Peyer's patch (tissue), 4 donors: ENCODE results near the gene PRSS33. TPM values are rescaled to one million over a fixed set of nuclear protein-coding genes. Genes with fewer than 3 reads are reported as not detected.

ENCODE experiments used
- DNase-seq, 3 donors: peaks; one replicate each; pipeline ENCODE4 v3.0.0-alpha.2; 2017 to 2019
- H3K27ac ChIP-seq, 4 donors: fragments of 200-600 bp; sonication (generic); one replicate each; pipeline ENCODE4 v1.5.1; 2016 to 2019
- H3K27me3 ChIP-seq, 2 donors: fragments of 200-600 bp; sonication (generic); one replicate each; pipeline ENCODE4 v1.5.1; 2019
- H3K36me3 ChIP-seq, 3 donors: fragments of 200-600 bp; sonication (generic); one replicate each; pipeline ENCODE4 v1.5.1; 2016 to 2019
- H3K4me1 ChIP-seq, 4 donors: fragments of 200-600 bp; sonication (generic); one replicate each; pipeline ENCODE4 v1.5.1; 2016 to 2019
- H3K4me3 ChIP-seq, 4 donors: fragments of 200-600 bp; sonication (generic); 1 replicate in 3 of 4; 2 replicates in 1 of 4; pipeline ENCODE4 v1.5.1; 2016 to 2019; ENCODE audit warnings: mild to moderate bottlenecking in 1 of 4
- H3K9me3 ChIP-seq, 4 donors: fragments of 200-600 bp; sonication (generic); one replicate each; pipeline ENCODE4 v1.5.1; 2016 to 2019; ENCODE audit warnings: mild to moderate bottlenecking in 1 of 4
- POLR2A ChIP-seq, 2 donors: fragments of 450-650 bp; IDR thresholded peaks; one replicate each; pipeline ENCODE4 v1.5.1; 2017; ENCODE audit warnings: antibody characterized with exemption in 2 of 2, mild to moderate bottlenecking in 2 of 2, moderate library complexity in 2 of 2
- total RNA-seq, 4 donors: library from RNA; depleted of rRNA; stranded (reverse); fragments of >200 nt; gene quantifications; one replicate each; pipeline ENCODE4 v1.1.0, GENCODE V29; 2016
- TF ChIP-seq, protein P1 (sequence below), 6 experiments: fragments of 450-650 bp in 4 of 6; fragments of 200-600 bp in 2 of 6; sonication (generic) in 1 of 6; IDR thresholded peaks; one replicate each; pipeline ENCODE4 v1.5.1; 2017 to 2019; ENCODE audit warnings: antibody characterized with exemption in 6 of 6, mild to moderate bottlenecking in 3 of 6, moderate library complexity in 1 of 6

The PRSS33 gene
- total RNA-seq, 4 donors from 2014 or later: not detected

DNA sequence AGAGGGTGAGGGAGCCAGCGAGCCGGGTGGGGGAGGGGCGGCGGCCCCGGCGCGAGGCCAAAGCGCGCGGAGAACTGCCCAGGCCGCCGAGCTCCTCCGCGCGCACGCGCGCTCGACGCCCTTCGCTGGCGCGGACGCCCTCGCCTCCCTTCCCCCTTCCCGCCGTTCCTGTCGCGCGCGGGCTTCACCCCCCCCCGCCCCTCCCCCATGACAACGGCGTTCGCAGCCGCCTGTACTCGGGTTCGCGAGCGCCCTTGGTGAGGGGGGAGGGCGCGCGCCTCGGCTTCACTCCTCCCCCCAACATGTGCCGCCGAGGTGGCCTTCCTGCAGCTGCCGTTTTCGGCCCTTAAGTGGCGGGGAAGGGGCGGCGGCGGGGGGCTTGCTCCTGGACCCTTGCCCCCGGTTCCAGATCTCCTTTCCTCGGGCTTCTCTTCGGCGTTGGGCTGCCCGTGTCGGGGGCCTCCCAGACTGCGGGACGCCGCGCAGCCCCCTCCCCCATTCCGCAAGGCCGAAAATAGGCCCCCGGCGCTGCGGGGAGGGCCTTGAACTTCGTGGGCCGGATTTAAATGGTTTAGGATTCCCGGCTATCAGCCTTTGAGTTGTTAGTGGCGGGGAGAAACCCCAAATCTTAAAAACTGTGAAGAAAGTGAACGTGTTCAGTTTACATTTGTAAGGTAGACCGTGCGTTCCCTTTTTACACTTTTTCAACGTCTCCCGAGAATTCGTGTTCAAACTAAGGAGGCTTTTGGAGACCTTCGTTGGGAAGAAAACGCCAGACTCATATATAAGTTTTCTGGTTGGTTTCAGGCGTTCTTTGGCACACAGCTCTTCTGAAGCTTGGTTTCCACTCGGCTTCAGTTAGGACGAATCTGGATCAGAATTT, 34.3 kb downstream of the PRSS33 start:
- DNase-seq: peak in 2 of 3 donors; percentile 89 to 92
- H3K4me1 ChIP-seq: peaks cover 0 to 44% (median 20%) of the 10 kb centered on the region in 4 donors
- no peaks in the 10 kb centered on the region for H3K27me3 ChIP-seq
- peaks cover 0 to 20% (median 0%) of the 10 kb centered on the region in 3 donors for H3K36me3 ChIP-seq
- H3K9me3 ChIP-seq: no peaks in the 10 kb centered on the region
- peak overlapping the region; percentile 99 to 100 (median 100) for H3K27ac ChIP-seq
- TF ChIP-seq POLR2A (IDR thresholded peaks at IDR 0.05): no peak
- TF ChIP-seq, protein P1, sequence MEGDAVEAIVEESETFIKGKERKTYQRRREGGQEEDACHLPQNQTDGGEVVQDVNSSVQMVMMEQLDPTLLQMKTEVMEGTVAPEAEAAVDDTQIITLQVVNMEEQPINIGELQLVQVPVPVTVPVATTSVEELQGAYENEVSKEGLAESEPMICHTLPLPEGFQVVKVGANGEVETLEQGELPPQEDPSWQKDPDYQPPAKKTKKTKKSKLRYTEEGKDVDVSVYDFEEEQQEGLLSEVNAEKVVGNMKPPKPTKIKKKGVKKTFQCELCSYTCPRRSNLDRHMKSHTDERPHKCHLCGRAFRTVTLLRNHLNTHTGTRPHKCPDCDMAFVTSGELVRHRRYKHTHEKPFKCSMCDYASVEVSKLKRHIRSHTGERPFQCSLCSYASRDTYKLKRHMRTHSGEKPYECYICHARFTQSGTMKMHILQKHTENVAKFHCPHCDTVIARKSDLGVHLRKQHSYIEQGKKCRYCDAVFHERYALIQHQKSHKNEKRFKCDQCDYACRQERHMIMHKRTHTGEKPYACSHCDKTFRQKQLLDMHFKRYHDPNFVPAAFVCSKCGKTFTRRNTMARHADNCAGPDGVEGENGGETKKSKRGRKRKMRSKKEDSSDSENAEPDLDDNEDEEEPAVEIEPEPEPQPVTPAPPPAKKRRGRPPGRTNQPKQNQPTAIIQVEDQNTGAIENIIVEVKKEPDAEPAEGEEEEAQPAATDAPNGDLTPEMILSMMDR (IDR thresholded peaks at IDR 0.05): no peak
- peak overlapping the region; percentile 74 to 98 (median 88) for H3K4me3 ChIP-seq

DNA sequence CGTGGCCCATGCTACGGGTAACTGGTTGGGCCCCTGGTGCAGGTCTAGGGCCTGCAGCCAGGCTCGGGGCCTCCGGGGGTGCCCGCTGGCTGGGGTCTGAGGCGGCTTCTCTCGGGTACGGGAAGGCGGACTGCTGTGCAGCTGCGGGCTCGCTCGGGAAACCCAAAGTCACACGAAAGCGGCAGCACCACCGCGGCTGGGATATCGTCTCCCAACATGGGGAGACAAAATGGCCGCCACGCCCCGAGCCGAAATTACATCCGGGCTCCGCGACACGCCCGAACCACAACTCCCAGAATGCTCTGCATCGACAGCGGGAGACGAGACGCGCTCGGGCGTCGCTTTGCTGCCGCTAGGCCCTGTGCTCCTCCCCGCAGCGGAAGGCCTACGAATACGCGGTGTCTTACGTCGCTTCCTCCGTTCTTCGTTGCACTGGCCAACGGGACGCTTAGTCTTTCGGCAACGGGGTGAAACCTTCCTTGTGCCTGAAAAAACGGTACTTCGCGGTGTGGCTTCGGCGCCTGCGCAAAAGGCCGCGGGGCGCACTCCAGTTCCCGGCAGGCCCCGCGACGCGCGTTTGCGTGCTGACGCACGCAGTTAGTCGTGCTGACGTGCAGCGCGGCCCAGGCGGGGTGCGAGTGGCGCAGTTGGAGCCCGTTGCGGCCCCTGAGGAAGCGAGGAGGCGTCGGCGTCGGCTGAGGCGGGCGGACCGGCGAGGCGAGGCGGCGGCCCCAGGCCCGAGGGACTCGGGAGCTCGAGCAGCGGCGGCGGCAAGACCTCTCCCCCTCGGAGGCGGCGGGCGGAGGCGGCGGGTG, 35.1 kb downstream of the PRSS33 start, which contains the start of gene SRRM2:
Gene SRRM2, plus strand, starts transcription at position 604 of the 815 bp plus-strand sequence. CDS start 3,727 bp downstream, outside the sequence.
- Histone ChIP-seq H3K27me3 (no peaks in the 10 kb centered on the region), H3K4me1 (peaks cover 0 to 40% (median 20%) of the 10 kb centered on the region in 4 donors), H3K9me3 (no peaks in the 10 kb centered on the region), H3K36me3 (peaks cover 0 to 12% (median 0%) of the 10 kb centered on the region in 3 donors), H3K4me3 (peak within 1 kb of the TSS; percentile 74 to 98 (median 88)), H3K27ac (peak within 1 kb of the TSS; percentile 99 to 100 (median 100))
- peak; percentile 92 to 98 (median 96) for DNase-seq
- TF ChIP-seq POLR2A (IDR thresholded peaks at IDR 0.05): peak; percentile 96 to 97
- TF ChIP-seq, protein P1 (IDR thresholded peaks at IDR 0.05): peak in 2 of 6 experiments; percentile 24 to 28

DNA sequence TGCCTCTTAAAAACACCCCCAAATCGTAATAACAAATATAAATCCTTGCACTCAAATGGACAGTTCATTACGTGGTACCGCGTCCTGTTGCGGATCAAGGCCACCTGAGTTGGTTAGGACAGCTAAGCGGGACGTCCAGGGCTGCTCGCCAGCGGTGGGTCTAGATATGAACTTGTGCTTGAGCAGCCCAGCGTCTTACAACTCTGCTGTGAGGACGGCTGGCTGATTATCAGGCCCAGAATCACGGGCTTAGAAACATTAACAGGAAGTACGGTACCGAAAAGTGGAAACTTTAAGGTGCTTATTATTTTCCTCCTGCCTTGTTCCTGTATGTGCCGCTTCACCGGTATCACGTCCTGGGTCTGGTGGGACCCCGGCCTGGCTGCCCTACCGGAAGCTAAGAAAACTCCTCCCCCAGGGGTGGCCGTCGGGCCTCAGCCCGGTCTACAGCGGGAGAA, 35.8 kb downstream of the PRSS33 start:
- H3K36me3 ChIP-seq: peaks cover 0 to 6% (median 0%) of the 10 kb centered on the region in 3 donors
- no peaks in the 10 kb centered on the region for H3K9me3 ChIP-seq
- peak overlapping the region; percentile 74 to 98 (median 88) for H3K4me3 ChIP-seq
- peak overlapping the region; percentile 99 to 100 (median 100) for H3K27ac ChIP-seq
- no peaks in the 10 kb centered on the region for H3K27me3 ChIP-seq
- DNase-seq: peak; percentile 49 to 62 (median 54)
- TF ChIP-seq POLR2A (IDR thresholded peaks at IDR 0.05): no peak
- TF ChIP-seq, protein P1 (IDR thresholded peaks at IDR 0.05): no peak
- H3K4me1 ChIP-seq: peaks cover 0 to 33% (median 20%) of the 10 kb centered on the region in 4 donors

DNA sequence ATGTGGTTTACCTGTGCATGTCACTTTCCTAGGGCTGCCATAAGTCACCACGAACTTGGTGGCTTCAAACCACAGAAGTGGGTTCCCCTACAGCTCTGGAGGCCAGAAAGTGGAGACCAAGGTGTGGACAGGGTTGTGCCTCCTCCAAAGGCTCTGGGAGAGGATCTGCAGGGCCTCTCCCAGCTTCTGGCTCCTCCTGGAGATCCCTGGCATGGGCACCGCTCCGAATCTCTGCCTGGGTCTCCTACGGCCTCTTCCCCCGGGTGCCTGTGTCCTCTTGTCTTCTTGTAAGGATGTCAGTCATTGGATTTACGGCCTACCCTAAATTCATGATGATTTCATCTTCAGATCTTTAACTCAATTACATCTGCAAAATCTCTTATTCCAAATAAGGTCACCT, 37.4 kb downstream of the PRSS33 start:
- TF ChIP-seq POLR2A (IDR thresholded peaks at IDR 0.05): no peak
- TF ChIP-seq, protein P1 (IDR thresholded peaks at IDR 0.05): no peak

DNA sequence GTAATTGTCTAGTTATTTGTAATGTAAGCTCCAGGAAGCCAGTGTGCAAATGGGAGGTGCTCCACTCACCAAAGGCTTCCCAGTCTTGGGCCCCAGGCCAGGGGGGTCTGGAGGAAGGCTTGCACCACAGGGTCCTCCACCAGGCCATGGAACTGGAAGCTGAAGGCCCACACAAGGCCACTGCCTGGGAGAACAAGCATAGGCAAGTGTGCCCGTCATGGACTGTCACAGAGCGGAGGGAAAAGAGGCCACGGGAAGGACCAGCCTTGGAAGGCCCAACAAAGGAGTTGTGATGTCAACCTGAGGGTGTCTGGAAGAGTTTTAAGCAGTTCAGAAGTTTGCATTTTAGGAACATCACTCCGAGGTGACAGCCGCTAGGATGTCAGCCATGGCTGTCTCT, 37.9 kb downstream of the PRSS33 start:
- TF ChIP-seq, protein P1 (IDR thresholded peaks at IDR 0.05): no peak
- no peak for TF ChIP-seq POLR2A (IDR thresholded peaks at IDR 0.05)
- no peaks in the 10 kb centered on the region for H3K9me3 ChIP-seq
- H3K27ac ChIP-seq: no peak overlapping the region
- no peak overlapping the region for H3K4me3 ChIP-seq
- no peaks in the 10 kb centered on the region for H3K27me3 ChIP-seq
- peaks cover 0 to 12% (median 3%) of the 10 kb centered on the region in 4 donors for H3K4me1 ChIP-seq
- DNase-seq: peak in 1 of 3 donors; percentile 34
- no peaks in the 10 kb centered on the region for H3K36me3 ChIP-seq

More for the DNA sequence above, 37.4 kb downstream of the PRSS33 start:
- Histone ChIP-seq H3K27ac (no peak overlapping the region), H3K9me3 (no peaks in the 10 kb centered on the region), H3K36me3 (no peaks in the 10 kb centered on the region), H3K4me1 (peaks cover 0 to 16% (median 8%) of the 10 kb centered on the region in 4 donors), H3K27me3 (no peaks in the 10 kb centered on the region), H3K4me3 (no peak overlapping the region)
- peak in 1 of 3 donors; percentile 37 for DNase-seq
